NCI-H1105 (cell line): ENCODE data around the gene HVCN1.
"Not testable (repeated sequence)": the region's sequence is repeated elsewhere in the genome, so short reads cannot be mapped to it uniquely, and the experiment has no call there.

Source experiments
- DNase-seq: peaks from one replicate; lab custom pipeline; 2025; lab: John Stamatoyannopoulos, UW

The HVCN1 gene

GRCh38 chr12:110668480-110669192 lies 20.3 kb downstream of the HVCN1 start:
- no peak for DNase-seq

GRCh38 chr12:110667671-110668070 lies 21.2 kb downstream of the HVCN1 start:
- DNase-seq = no peak

GRCh38 chr12:110666892-110667291 lies 22.0 kb downstream of the HVCN1 start:
- no peak for DNase-seq

- DNase-seq = no peak
Observed at GRCh38 chr12:110661337-110661972, 27.5 kb downstream of the HVCN1 start.

- no peak for DNase-seq
Observed at GRCh38 chr12:110658878-110659277, 30.0 kb downstream of the HVCN1 start.

GRCh38 chr12:110658242-110658641 lies 30.7 kb downstream of the HVCN1 start:
- DNase-seq = no peak

- DNase-seq = no peak
Observed at GRCh38 chr12:110657747-110658146, 31.2 kb downstream of the HVCN1 start.

GRCh38 chr12:110656071-110656655 lies 32.8 kb downstream of the HVCN1 start:
- no peak for DNase-seq

GRCh38 chr12:110654238-110654637 lies 34.7 kb downstream of the HVCN1 start:
- not testable (repeated sequence) for DNase-seq

- DNase-seq = no peak
Observed at GRCh38 chr12:110649341-110649847, 39.5 kb downstream of the HVCN1 start.

GRCh38 chr12:110647631-110648040 lies 41.3 kb downstream of the HVCN1 start:
- DNase-seq = no peak

- no peak for DNase-seq
Observed at GRCh38 chr12:110641521-110641920, 47.4 kb downstream of the HVCN1 start.

- no peak for DNase-seq
Observed at GRCh38 chr12:110640275-110641025, 48.5 kb downstream of the HVCN1 start.

GRCh38 chr12:110639336-110640141 lies 49.4 kb downstream of the HVCN1 start:
- no peak for DNase-seq

- DNase-seq = no peak
Observed at GRCh38 chr12:110638796-110639195, 50.1 kb downstream of the HVCN1 start.

GRCh38 chr12:110637869-110638441 lies 51.0 kb downstream of the HVCN1 start:
- no peak for DNase-seq

GRCh38 chr12:110636516-110636915 lies 52.4 kb downstream of the HVCN1 start:
- no peak for DNase-seq

- DNase-seq = no peak
Observed at GRCh38 chr12:110635055-110635454, 53.9 kb downstream of the HVCN1 start.

- no peak for DNase-seq
Observed at GRCh38 chr12:110627500-110628195, 61.3 kb downstream of the HVCN1 start.

GRCh38 chr12:110622582-110622981 lies 66.3 kb downstream of the HVCN1 start:
- DNase-seq = no peak

GRCh38 chr12:110619534-110619953 lies 69.4 kb downstream of the HVCN1 start:
- no peak for DNase-seq
